Transverse colon (tissue), 4 donors: ENCODE measurements around the gene ERICH6B.

Source experiments
- EP300 ChIP-seq: sonication (generic); formaldehyde crosslinking; IDR thresholded peaks from one replicate; pipeline ENCODE4 v1.6.1; 2017; ENCODE audit warnings: antibody characterized with exemption, low read depth
- POLR2A ChIP-seq: fragments of 450-650 bp; IDR thresholded peaks from one replicate; pipeline ENCODE4 v1.6.1; 2016; ENCODE audit warnings: antibody characterized with exemption, mild to moderate bottlenecking, moderate library complexity
- POLR2AphosphoS5 ChIP-seq, 3 donors: sonication (generic); formaldehyde crosslinking; IDR thresholded peaks; one replicate each; pipeline ENCODE4 v1.6.1; 2016; ENCODE audit warnings: antibody characterized with exemption in 3 of 3
- TF ChIP-seq, protein P1 (sequence below), 5 experiments: fragments of 200-600 bp in 3 of 5; fragments of 450-650 bp in 2 of 5; sonication (generic) in 3 of 5; IDR thresholded peaks; 1 replicate in 2 of 5; 2 replicates in 3 of 5; pipeline ENCODE4 v1.5.1; 2016 to 2017; ENCODE audit warnings: antibody characterized with exemption in 5 of 5, inconsistent platforms in 3 of 5, mild to moderate bottlenecking in 2 of 5, moderate library complexity in 1 of 5

GRCh38 chr13:45522571-45522970 lies 93.0 kb downstream of the ERICH6B start:
- TF ChIP-seq POLR2AphosphoS5 (IDR thresholded peaks at IDR 0.05) (no peak), EP300 (no peak), POLR2A (no peak)
- TF ChIP-seq, protein P1, sequence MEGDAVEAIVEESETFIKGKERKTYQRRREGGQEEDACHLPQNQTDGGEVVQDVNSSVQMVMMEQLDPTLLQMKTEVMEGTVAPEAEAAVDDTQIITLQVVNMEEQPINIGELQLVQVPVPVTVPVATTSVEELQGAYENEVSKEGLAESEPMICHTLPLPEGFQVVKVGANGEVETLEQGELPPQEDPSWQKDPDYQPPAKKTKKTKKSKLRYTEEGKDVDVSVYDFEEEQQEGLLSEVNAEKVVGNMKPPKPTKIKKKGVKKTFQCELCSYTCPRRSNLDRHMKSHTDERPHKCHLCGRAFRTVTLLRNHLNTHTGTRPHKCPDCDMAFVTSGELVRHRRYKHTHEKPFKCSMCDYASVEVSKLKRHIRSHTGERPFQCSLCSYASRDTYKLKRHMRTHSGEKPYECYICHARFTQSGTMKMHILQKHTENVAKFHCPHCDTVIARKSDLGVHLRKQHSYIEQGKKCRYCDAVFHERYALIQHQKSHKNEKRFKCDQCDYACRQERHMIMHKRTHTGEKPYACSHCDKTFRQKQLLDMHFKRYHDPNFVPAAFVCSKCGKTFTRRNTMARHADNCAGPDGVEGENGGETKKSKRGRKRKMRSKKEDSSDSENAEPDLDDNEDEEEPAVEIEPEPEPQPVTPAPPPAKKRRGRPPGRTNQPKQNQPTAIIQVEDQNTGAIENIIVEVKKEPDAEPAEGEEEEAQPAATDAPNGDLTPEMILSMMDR (IDR thresholded peaks at IDR 0.05) = no peak
